IMR-90 (cell line): ENCODE results near the gene PBX4. TPM values are rescaled to one million over a fixed set of nuclear protein-coding genes. Genes with fewer than 3 reads are reported as not detected.

ENCODE experiments used
- ATAC-seq: fragments of 200-7000 bp; cut with Tn5 transposase; 2 replicates; pipeline ENCODE4 v1.9.1; 2020; ENCODE audit warnings: low read depth, mild to moderate bottlenecking, moderate library complexity
- BruUV-seq: library from RNA; stranded (reverse); fragments of 400-500 nt; replicated peaks from 2 replicates; lab custom pipeline; 2021; lab: Mats Ljungman, UMichigan
- CTCF ChIA-PET: fragments of 300-600 bp; formaldehyde crosslinking; extraction: SDS; loops from one replicate; lab custom pipeline; 2021; ENCODE audit warnings: antibody characterized with exemption; lab: Yijun Ruan, JAX
- POLR2A ChIA-PET: fragments of 300-600 bp; sonication (Branson Sonifier 250); formaldehyde crosslinking; loops from one replicate; lab custom pipeline; 2022; ENCODE audit warnings: antibody characterized with exemption; ENCODE audit not compliant: unreplicated experiment; lab: Charles Lee
- DNase-seq: peaks from one replicate; pipeline ENCODE4 v3.0.0; 2013
- H2AFZ ChIP-seq: replicated peaks from 2 replicates; pipeline ENCODE3; 2013; ENCODE audit warnings: low read length, mild to moderate bottlenecking; ENCODE audit not compliant: poor library complexity
- H2AK5ac ChIP-seq: 2 replicates; pipeline ENCODE4 v1.6.1; 2013; ENCODE audit warnings: low read depth, low read length, inconsistent platforms
- H2AK9ac ChIP-seq: replicated peaks from 2 replicates; pipeline ENCODE3; 2013; ENCODE audit warnings: mild to moderate bottlenecking, low read depth, low read length, moderate library complexity; ENCODE audit not compliant: poor library complexity
- H2BK120ac ChIP-seq: 2 replicates; pipeline ENCODE4 v1.6.1; 2013; ENCODE audit warnings: low read depth, low read length, inconsistent platforms
- H2BK15ac ChIP-seq: 3 replicates; pipeline ENCODE4 v1.6.1; 2013; ENCODE audit warnings: low read depth, low read length, inconsistent platforms
- H2BK20ac ChIP-seq: 2 replicates; pipeline ENCODE4 v1.6.1; 2013; ENCODE audit warnings: low read depth, mild to moderate bottlenecking, inconsistent platforms, low read length, moderate library complexity
- H2BK5ac ChIP-seq: 2 replicates; pipeline ENCODE4 v1.6.1; 2013; ENCODE audit warnings: mild to moderate bottlenecking, low read depth, low read length, inconsistent platforms; ENCODE audit not compliant: poor library complexity, severe bottlenecking
- H3K14ac ChIP-seq: replicated peaks from 2 replicates; pipeline ENCODE4 v1.6.1; 2013; ENCODE audit warnings: low read depth, low read length, inconsistent platforms
- H3K18ac ChIP-seq: 2 replicates; pipeline ENCODE4 v1.6.1; 2013; ENCODE audit warnings: low read depth, low read length, control low read depth
- H3K23ac ChIP-seq: 2 replicates; pipeline ENCODE4 v1.6.1; 2013; ENCODE audit warnings: low read depth, low read length, inconsistent platforms
- H3K27ac ChIP-seq: 2 replicates; pipeline ENCODE4 v1.5.1; 2013; ENCODE audit warnings: mild to moderate bottlenecking, control low read depth, low read length; ENCODE audit not compliant: insufficient read depth
- H3K27me3 ChIP-seq: 2 replicates; pipeline ENCODE4 v1.6.1; 2013; ENCODE audit warnings: low read length; ENCODE audit not compliant: control insufficient read depth, insufficient read depth
- H3K36me3 ChIP-seq: 2 replicates; pipeline ENCODE4 v1.6.1; 2013; ENCODE audit warnings: low read length, mixed read lengths; ENCODE audit not compliant: control insufficient read depth, insufficient read depth
- H3K4ac ChIP-seq: 2 replicates; pipeline ENCODE4 v1.6.1; 2013; ENCODE audit warnings: low read depth, low read length, inconsistent platforms
- H3K4me1 ChIP-seq: 2 replicates; pipeline ENCODE4 v1.6.1; 2013; ENCODE audit warnings: low read length, mixed read lengths; ENCODE audit not compliant: control insufficient read depth, insufficient read depth
- H3K4me2 ChIP-seq: 2 replicates; pipeline ENCODE4 v1.6.1; 2013; ENCODE audit warnings: low read depth, mild to moderate bottlenecking, control low read depth, low read length, moderate library complexity
- H3K4me3 ChIP-seq: 2 replicates; pipeline ENCODE4 v1.5.1; 2013; ENCODE audit warnings: low read depth, mild to moderate bottlenecking, control low read depth, low read length, moderate library complexity; ENCODE audit not compliant: insufficient read depth
- H3K56ac ChIP-seq: 2 replicates; pipeline ENCODE4 v1.6.1; 2013; ENCODE audit warnings: low read length, inconsistent platforms; ENCODE audit not compliant: insufficient read depth; ENCODE audit errors: extremely low read depth
- H3K79me1 ChIP-seq, 2 experiments: 2 replicates each; pipeline ENCODE4 v1.6.1; 2013; ENCODE audit warnings: low read length in 2 of 2, inconsistent platforms in 1 of 2, low read depth in 1 of 2
- H3K9ac ChIP-seq: 2 replicates; pipeline ENCODE4 v1.6.1; 2013; ENCODE audit warnings: low read depth, low read length, control low read depth
- H3K9me1 ChIP-seq: 2 replicates; pipeline ENCODE4 v1.6.1; 2013; ENCODE audit warnings: low read length, inconsistent platforms; ENCODE audit not compliant: insufficient read depth
- H3K9me3 ChIP-seq: 2 replicates; pipeline ENCODE4 v1.6.1; 2013; ENCODE audit warnings: low read length; ENCODE audit not compliant: control insufficient read depth, insufficient read depth
- H4K20me1 ChIP-seq: 2 replicates; pipeline ENCODE4 v1.6.1; 2013; ENCODE audit warnings: low read length, inconsistent platforms; ENCODE audit not compliant: insufficient read depth
- H4K5ac ChIP-seq: 2 replicates; pipeline ENCODE4 v1.6.1; 2013; ENCODE audit warnings: mild to moderate bottlenecking, low read depth, low read length, control low read depth
- H4K8ac ChIP-seq, 2 experiments: 2 replicates each; pipeline ENCODE4 v1.6.1; 2013; ENCODE audit warnings: low read depth in 2 of 2, low read length in 2 of 2, control low read depth in 1 of 2, inconsistent platforms in 1 of 2
- H4K91ac ChIP-seq: 2 replicates; pipeline ENCODE4 v1.6.1; 2013; ENCODE audit warnings: low read depth, low read length, inconsistent platforms; ENCODE audit not compliant: insufficient read depth
- CEBPB ChIP-seq: IDR thresholded peaks from 2 replicates; pipeline ENCODE4 v1.6.1; 2012; ENCODE audit warnings: low read depth, low read length, improper control_type of control experiment
- CHD1 ChIP-seq: IDR thresholded peaks from 2 replicates; pipeline ENCODE4 v1.6.1; 2012; ENCODE audit warnings: low read depth, low read length, improper control_type of control experiment
- FOS ChIP-seq: fragments of 150-350 bp; IDR thresholded peaks from 2 replicates; pipeline ENCODE4 v1.6.1; 2016; ENCODE audit warnings: low read depth, low read length
- MAZ ChIP-seq: IDR thresholded peaks from 2 replicates; pipeline ENCODE4 v1.6.1; 2012; ENCODE audit warnings: low read depth, mild to moderate bottlenecking, low read length, improper control_type of control experiment, moderate library complexity, borderline replicate concordance
- RAD21 ChIP-seq: IDR thresholded peaks from 2 replicates; pipeline ENCODE4 v1.6.1; 2012; ENCODE audit warnings: low read length, improper control_type of control experiment
- RFX5 ChIP-seq: IDR thresholded peaks from 2 replicates; pipeline ENCODE4 v1.8.0; 2012; ENCODE audit warnings: low read depth, mild to moderate bottlenecking, low read length, moderate library complexity
- SMC3 ChIP-seq: fragments of 150-350 bp; IDR thresholded peaks from 2 replicates; pipeline ENCODE4 v1.6.1; 2016; ENCODE audit warnings: low read depth, mild to moderate bottlenecking, antibody characterized with exemption, low read length, moderate library complexity
- WGBS, 2 experiments: methylation state at CpG; one replicate each; pipeline versions ENCODE4 v1.1.5 to v1.1.7; 2013; ENCODE audit warnings: missing lambda C conversion rate in 2 of 2; ENCODE audit not compliant: insufficient read length in 1 of 2; ENCODE audit errors: extremely low coverage in 2 of 2; 5-methylcytosine and 5-hydroxymethylcytosine counted together
- dilution Hi-C: fragments of 300-500 bp; cut with HindIII; formaldehyde crosslinking; loops from one replicate; pipeline ENCODE4 v1.14.3; 2018; ENCODE audit warnings: low sequenced_read_pairs; ENCODE audit not compliant: unreplicated experiment
- in situ Hi-C: fragments of 300-500 bp; cut with MboI; formaldehyde crosslinking; loops from 3 replicates; pipeline ENCODE4 v1.14.3; 2019; ENCODE audit warnings: low sequenced_read_pairs, inconsistent platforms, mixed read lengths
- intact Hi-C: fragments of 100-400 bp; cut with micrococcal nuclease; formaldehyde crosslinking; loops from 2 replicates; pipeline ENCODE4 v1.10.0; 2022
- polyA plus RNA-seq, 3 experiments: library from polyadenylated mRNA; depleted of rRNA; stranded (reverse); fragments of >200 nt; gene quantifications; 2 replicates each; pipeline ENCODE4 v1.2.3, GENCODE V29; 2012; ENCODE audit warnings: low replicate concordance in 1 of 3
- total RNA-seq: library from RNA; depleted of rRNA; stranded (reverse); fragments of >200 nt; gene quantifications from 2 replicates; pipeline ENCODE4 v1.2.3, GENCODE V29; 2012
- TF ChIP-seq, protein P1 (sequence below): fragments of 150-350 bp; IDR thresholded peaks from 2 replicates; pipeline ENCODE4 v1.6.1; 2017; ENCODE audit warnings: mild to moderate bottlenecking, antibody characterized with exemption, low read length, low read depth
- TF ChIP-seq, protein P2 (sequence below): conservative IDR thresholded peaks from 2 replicates; pipeline ENCODE4 v1.5.1; 2012; ENCODE audit warnings: mild to moderate bottlenecking, low read depth, low read length, improper control_type of control experiment
- TF ChIP-seq, protein P3 (sequence below): fragments of 150-350 bp; IDR thresholded peaks from 2 replicates; pipeline ENCODE4 v1.6.1; 2016; ENCODE audit warnings: low read depth, mild to moderate bottlenecking, low read length, moderate library complexity, borderline replicate concordance

PBX4 gene
- total and polyA plus RNA-seq, 2 of the 4 experiments (the other 2 are of a cell fraction): 0.90 to 2.9 TPM

DNA sequence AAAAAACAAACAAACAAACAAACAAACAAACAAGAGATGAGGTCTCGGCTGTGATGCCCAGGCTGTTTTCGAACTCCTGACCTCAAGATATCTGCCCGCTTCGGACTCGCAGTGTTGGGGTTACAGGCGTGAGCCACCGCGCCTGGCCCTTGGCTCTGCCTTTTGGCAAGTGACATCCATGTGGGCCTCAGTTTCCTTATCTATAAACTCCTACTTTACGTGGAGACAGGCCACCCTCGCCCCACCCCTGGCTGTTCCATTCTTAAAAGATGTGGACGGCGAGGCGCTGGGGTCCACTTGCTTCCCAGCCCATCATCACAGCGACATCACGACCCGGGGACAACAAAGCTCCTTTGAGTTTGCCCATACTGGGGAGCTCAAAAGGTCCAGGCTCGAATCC, 104.8 kb downstream of the PBX4 start:
- dilution Hi-C loops (no loop called here), in situ Hi-C loops (no loop called here), intact Hi-C loops (no loop called here)
- no peak for ATAC-seq
- Histone ChIP-seq H2AK5ac (no peak overlapping the region), H3K56ac (no peak overlapping the region), H3K4ac (no peak overlapping the region), H2BK20ac (no peak overlapping the region), H3K9ac (no peak overlapping the region), H4K91ac (no peak overlapping the region), H3K9me1 (peaks cover 5% of the 10 kb centered on the region; the same call in 1 of the 2 replicates), H3K23ac (no peak overlapping the region), H3K4me1 (peaks cover 5% of the 10 kb centered on the region; the same call in 1 of the 2 replicates), H3K79me1 (peaks cover 10 to 38% of the 10 kb centered on the region in 2 experiments), H2AK9ac (no peak overlapping the region), H3K27ac (no peak overlapping the region), H2BK120ac (no peak overlapping the region), H3K14ac (no peak overlapping the region), H2BK5ac (no peak overlapping the region), H3K27me3 (no peaks in the 10 kb centered on the region), H4K20me1 (no peaks in the 10 kb centered on the region), H4K5ac (no peak overlapping the region), H4K8ac (no peak overlapping the region), H3K4me3 (no peak overlapping the region), H2AFZ (no peak overlapping the region), H3K18ac (no peak overlapping the region), H3K4me2 (no peak overlapping the region), H3K9me3 (0 out of 2 replicates have a peak, but pooled peaks cover 3% of the 10 kb centered on the region), H2BK15ac (no peak overlapping the region), H3K36me3 (no peaks in the 10 kb centered on the region)
- TF ChIP-seq CEBPB (no peak), FOS (no peak), SMC3 (no peak), RFX5 (no peak), MAZ (no peak), RAD21 (no peak), CHD1 (no peak)
- TF ChIP-seq, protein P1, sequence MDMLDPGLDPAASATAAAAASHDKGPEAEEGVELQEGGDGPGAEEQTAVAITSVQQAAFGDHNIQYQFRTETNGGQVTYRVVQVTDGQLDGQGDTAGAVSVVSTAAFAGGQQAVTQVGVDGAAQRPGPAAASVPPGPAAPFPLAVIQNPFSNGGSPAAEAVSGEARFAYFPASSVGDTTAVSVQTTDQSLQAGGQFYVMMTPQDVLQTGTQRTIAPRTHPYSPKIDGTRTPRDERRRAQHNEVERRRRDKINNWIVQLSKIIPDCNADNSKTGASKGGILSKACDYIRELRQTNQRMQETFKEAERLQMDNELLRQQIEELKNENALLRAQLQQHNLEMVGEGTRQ: no peak
- TF ChIP-seq, protein P2, sequence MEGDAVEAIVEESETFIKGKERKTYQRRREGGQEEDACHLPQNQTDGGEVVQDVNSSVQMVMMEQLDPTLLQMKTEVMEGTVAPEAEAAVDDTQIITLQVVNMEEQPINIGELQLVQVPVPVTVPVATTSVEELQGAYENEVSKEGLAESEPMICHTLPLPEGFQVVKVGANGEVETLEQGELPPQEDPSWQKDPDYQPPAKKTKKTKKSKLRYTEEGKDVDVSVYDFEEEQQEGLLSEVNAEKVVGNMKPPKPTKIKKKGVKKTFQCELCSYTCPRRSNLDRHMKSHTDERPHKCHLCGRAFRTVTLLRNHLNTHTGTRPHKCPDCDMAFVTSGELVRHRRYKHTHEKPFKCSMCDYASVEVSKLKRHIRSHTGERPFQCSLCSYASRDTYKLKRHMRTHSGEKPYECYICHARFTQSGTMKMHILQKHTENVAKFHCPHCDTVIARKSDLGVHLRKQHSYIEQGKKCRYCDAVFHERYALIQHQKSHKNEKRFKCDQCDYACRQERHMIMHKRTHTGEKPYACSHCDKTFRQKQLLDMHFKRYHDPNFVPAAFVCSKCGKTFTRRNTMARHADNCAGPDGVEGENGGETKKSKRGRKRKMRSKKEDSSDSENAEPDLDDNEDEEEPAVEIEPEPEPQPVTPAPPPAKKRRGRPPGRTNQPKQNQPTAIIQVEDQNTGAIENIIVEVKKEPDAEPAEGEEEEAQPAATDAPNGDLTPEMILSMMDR: no peak
- TF ChIP-seq, protein P3, sequence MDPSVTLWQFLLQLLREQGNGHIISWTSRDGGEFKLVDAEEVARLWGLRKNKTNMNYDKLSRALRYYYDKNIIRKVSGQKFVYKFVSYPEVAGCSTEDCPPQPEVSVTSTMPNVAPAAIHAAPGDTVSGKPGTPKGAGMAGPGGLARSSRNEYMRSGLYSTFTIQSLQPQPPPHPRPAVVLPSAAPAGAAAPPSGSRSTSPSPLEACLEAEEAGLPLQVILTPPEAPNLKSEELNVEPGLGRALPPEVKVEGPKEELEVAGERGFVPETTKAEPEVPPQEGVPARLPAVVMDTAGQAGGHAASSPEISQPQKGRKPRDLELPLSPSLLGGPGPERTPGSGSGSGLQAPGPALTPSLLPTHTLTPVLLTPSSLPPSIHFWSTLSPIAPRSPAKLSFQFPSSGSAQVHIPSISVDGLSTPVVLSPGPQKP: no peak
- BruUV-seq: no TSS peak
- 96% methylated on average over 8 of the region's 17 CpGs; no CpG with 5 or more reads in 1 of the 2 experiments for WGBS, 2 experiments
- DNase-seq: no peak
- POLR2A ChIA-PET: no interaction called here
- CTCF ChIA-PET: no interaction called here
